Suprapubic skin (tissue), 4 donors: ENCODE data around the gene RBM17. TPM values are rescaled to one million over a fixed set of nuclear protein-coding genes. Genes with fewer than 3 reads are reported as not detected.
"Not testable (repeated sequence)": the region's sequence is repeated elsewhere in the genome, so short reads cannot be mapped to it uniquely, and the experiment has no call there.

Experiments
- DNase-seq, 2 donors: peaks; one replicate each; pipeline ENCODE4 v3.0.0-alpha.2; 2019; ENCODE audit warnings: low spot score in 2 of 2
- H3K27ac ChIP-seq: fragments of 200-600 bp; sonication (generic); one replicate; pipeline ENCODE4 v1.5.1; 2019
- H3K27me3 ChIP-seq: fragments of 200-600 bp; sonication (generic); one replicate; pipeline ENCODE4 v1.5.1; 2019
- H3K36me3 ChIP-seq: fragments of 200-600 bp; sonication (generic); one replicate; pipeline ENCODE4 v1.5.1; 2019
- H3K4me1 ChIP-seq: fragments of 200-600 bp; sonication (generic); one replicate; pipeline ENCODE4 v1.5.1; 2019
- H3K4me3 ChIP-seq: fragments of 200-600 bp; sonication (generic); one replicate; pipeline ENCODE4 v1.5.1; 2019; ENCODE audit warnings: mild to moderate bottlenecking
- H3K9me3 ChIP-seq: fragments of 200-600 bp; sonication (generic); one replicate; pipeline ENCODE4 v1.5.1; 2019
- CTCF ChIP-seq, 2 donors: fragments of 200-600 bp in 1 of 2; fragments of 450-650 bp in 1 of 2; sonication (generic) in 1 of 2; IDR thresholded peaks; one replicate each; pipeline ENCODE4 v1.5.1; 2016 to 2019; ENCODE audit warnings: antibody characterized with exemption in 2 of 2, mild to moderate bottlenecking in 1 of 2, moderate library complexity in 1 of 2
- EP300 ChIP-seq: sonication (generic); formaldehyde crosslinking; IDR thresholded peaks from one replicate; pipeline ENCODE4 v1.6.1; 2017; ENCODE audit warnings: antibody characterized with exemption
- POLR2A ChIP-seq, 2 donors: fragments of 450-650 bp; IDR thresholded peaks; one replicate each; pipeline ENCODE4 v1.6.1; 2017; ENCODE audit warnings: antibody characterized with exemption in 2 of 2, mild to moderate bottlenecking in 2 of 2, moderate library complexity in 2 of 2
- POLR2AphosphoS5 ChIP-seq, 3 donors: sonication (generic); formaldehyde crosslinking; IDR thresholded peaks; one replicate each; pipeline ENCODE4 v1.6.1; 2017; ENCODE audit warnings: antibody characterized with exemption in 3 of 3
- WGBS: methylation state at CpG from one replicate; pipeline ENCODE4 v1.1.5; 2018; 5-methylcytosine and 5-hydroxymethylcytosine counted together
- total RNA-seq, 4 donors: library from RNA; depleted of rRNA; stranded (reverse); fragments of >200 nt; gene quantifications; one replicate each; pipeline ENCODE4 v1.1.0, GENCODE V29; 2016

Gene RBM17
- total RNA-seq = 10 to 100 TPM; 31.9 to 85.6 (median 42.9) TPM

- WGBS = 0% methylated on average over 15 of the region's 77 CpGs
- H3K9me3 ChIP-seq = no peaks in the 10 kb centered on the region
- peak within 1 kb of the TSS; percentile 99 for H3K4me3 ChIP-seq
- TF ChIP-seq CTCF (IDR thresholded peaks at IDR 0.05) = peak; percentile 100
- TF ChIP-seq EP300 = no peak
- TF ChIP-seq POLR2AphosphoS5 (IDR thresholded peaks at IDR 0.05) = peak in 2 of 3 donors; percentile 51 to 71
- TF ChIP-seq POLR2A (IDR thresholded peaks at IDR 0.05) = peak in 1 of 2 donors; percentile 81
- no peaks in the 10 kb centered on the region for H3K27me3 ChIP-seq
- peak; percentile 98 for DNase-seq
- no peaks in the 10 kb centered on the region for H3K36me3 ChIP-seq
- H3K27ac ChIP-seq = peak within 1 kb of the TSS; percentile 92
- H3K4me1 ChIP-seq = peaks cover 60% of the 10 kb centered on the region
Measured at GRCh38 chr10:6088721-6089333, at the start of gene RBM17. Gene RBM17 (plus strand): TSS chr10:6089034. CDS start chr10:6097066, 8,032 bp downstream.

GRCh38 chr10:6039711-6040110 lies 49.1 kb upstream of the RBM17 start:
- Histone ChIP-seq H3K4me1 (no peaks in the 10 kb centered on the region), H3K27me3 (no peaks in the 10 kb centered on the region), H3K9me3 (no peaks in the 10 kb centered on the region), H3K36me3 (no peaks in the 10 kb centered on the region), H3K4me3 (no peak overlapping the region), H3K27ac (no peak overlapping the region)
- no peak for DNase-seq
- WGBS = 87% methylated on average over 4 of the region's 4 CpGs
- TF ChIP-seq POLR2AphosphoS5 (IDR thresholded peaks at IDR 0.05) (no peak), POLR2A (IDR thresholded peaks at IDR 0.05) (no peak), CTCF (IDR thresholded peaks at IDR 0.05) (no peak), EP300 (no peak)

GRCh38 chr10:6040205-6040604 lies 48.6 kb upstream of the RBM17 start:
- H3K4me1 ChIP-seq = no peaks in the 10 kb centered on the region
- 92% methylated on average over 5 of the region's 5 CpGs for WGBS
- no peak for TF ChIP-seq EP300
- no peak for TF ChIP-seq POLR2A (IDR thresholded peaks at IDR 0.05)
- TF ChIP-seq POLR2AphosphoS5 (IDR thresholded peaks at IDR 0.05) = no peak
- TF ChIP-seq CTCF (IDR thresholded peaks at IDR 0.05) = no peak
- no peaks in the 10 kb centered on the region for H3K36me3 ChIP-seq
- no peak overlapping the region for H3K27ac ChIP-seq
- no peak overlapping the region for H3K4me3 ChIP-seq
- H3K27me3 ChIP-seq = no peaks in the 10 kb centered on the region
- no peaks in the 10 kb centered on the region for H3K9me3 ChIP-seq
- no peak for DNase-seq

- H3K4me1 ChIP-seq, H3K4me3 ChIP-seq, H3K36me3 ChIP-seq, H3K9me3 ChIP-seq, DNase-seq, H3K27me3 ChIP-seq, H3K27ac ChIP-seq: not testable (repeated sequence)
- WGBS = 94% methylated on average over 6 of the region's 6 CpGs
Measured at GRCh38 chr10:6043377-6043776, 45.5 kb upstream of the RBM17 start.

GRCh38 chr10:6044060-6044459 lies 44.8 kb upstream of the RBM17 start:
- no peaks in the 10 kb centered on the region for H3K4me1 ChIP-seq
- DNase-seq = no peak
- no peak overlapping the region for H3K27ac ChIP-seq
- H3K4me3 ChIP-seq = no peak overlapping the region
- no peaks in the 10 kb centered on the region for H3K36me3 ChIP-seq
- H3K27me3 ChIP-seq = no peaks in the 10 kb centered on the region
- H3K9me3 ChIP-seq = no peaks in the 10 kb centered on the region
- 76% methylated on average over 7 of the region's 7 CpGs for WGBS
- TF ChIP-seq POLR2A (IDR thresholded peaks at IDR 0.05) (no peak), POLR2AphosphoS5 (IDR thresholded peaks at IDR 0.05) (no peak), EP300 (no peak), CTCF (IDR thresholded peaks at IDR 0.05) (no peak)
